ENCODE measurements around the gene NKAIN2. TPM values are rescaled to one million over a fixed set of nuclear protein-coding genes. Genes with fewer than 3 reads are reported as not detected.

Gene NKAIN2
- total RNA-seq, 1 experiment from 2014 or later = 2.7 TPM

DNA sequence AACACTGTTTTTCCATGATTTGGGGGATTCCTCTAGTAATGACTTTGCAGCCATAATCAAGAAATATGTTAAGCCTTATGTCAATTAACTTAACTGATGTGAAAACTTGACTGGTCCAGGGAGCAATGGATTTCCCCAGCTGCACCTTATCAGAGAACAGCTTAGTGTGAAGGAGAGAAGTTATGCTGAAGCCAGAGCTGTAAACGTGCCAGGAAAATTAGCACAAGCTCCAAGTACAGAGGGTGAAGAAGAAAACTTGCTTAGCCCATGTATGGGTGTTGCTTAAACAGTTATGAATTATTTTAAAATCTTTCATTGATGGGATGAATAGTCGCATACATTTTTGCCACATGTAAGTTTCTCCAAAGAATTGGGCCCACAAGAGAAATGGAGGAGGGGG lies 943.7 kb downstream of the NKAIN2 start:
- CTCF ChIA-PET = no interaction called here
- Mint-ChIP-seq H3K36me3 (ENCODE audit: insufficient read depth, unreplicated experiment) (no peaks in the 10 kb centered on the region), H3K27me3 (ENCODE audit: insufficient read depth, unreplicated experiment) (peaks cover 41% of the 10 kb centered on the region), H3K4me3 (ENCODE audit: unreplicated experiment) (no peak overlapping the region), H3K4me1 (ENCODE audit: insufficient read depth, unreplicated experiment) (peaks cover 20% of the 10 kb centered on the region), H3K9me3 (ENCODE audit: unreplicated experiment) (no peaks in the 10 kb centered on the region), H3K27ac (ENCODE audit: low read depth, unreplicated experiment) (no peak overlapping the region)
- POLR2A ChIA-PET = no interaction called here
- DNase-seq (ENCODE audit: unreplicated experiment) = no peak
- TF ChIP-seq CTCF (IDR thresholded peaks at IDR 0.05; ENCODE audit: unreplicated experiment) = no peak
- BruUV-seq (replicated peaks) = no TSS peak
- intact Hi-C loops (cut with micrococcal nuclease) = no loop called here

DNA sequence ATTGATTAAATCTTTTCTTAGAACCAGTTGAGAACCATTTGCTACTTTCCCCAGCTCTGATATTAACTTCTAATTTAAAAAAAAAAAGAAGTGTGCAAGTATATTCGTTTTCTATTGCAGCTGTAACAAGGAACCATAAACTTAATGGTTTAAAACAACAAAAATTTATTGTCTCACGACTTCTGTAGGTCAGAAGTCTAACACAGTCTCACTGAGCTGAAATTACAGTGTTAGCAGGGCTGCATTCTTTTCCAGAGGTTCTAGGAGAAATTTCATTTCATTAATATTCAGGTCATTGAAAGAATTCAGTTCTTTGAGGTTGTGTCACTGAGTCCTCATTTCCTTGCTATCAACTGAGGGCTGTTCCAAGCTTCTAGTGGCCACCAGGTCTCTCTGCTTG lies 945.1 kb downstream of the NKAIN2 start:
- no TSS peak for BruUV-seq (replicated peaks)

GRCh38 chr6:124753001-124753400 lies 949.3 kb downstream of the NKAIN2 start:
- ChIA-PET POLR2A (no interaction called here), CTCF (interaction anchor here (1.0 kb wide), 1 partner anchor 43 kb away, joined by 3 read pairs; no protein-coding TSS in a partner anchor)
- no TSS peak for BruUV-seq (replicated peaks)
- intact Hi-C loops (cut with micrococcal nuclease) = no loop called here
- Mint-ChIP-seq H3K27me3 (ENCODE audit: insufficient read depth, unreplicated experiment) (peaks cover 34% of the 10 kb centered on the region), H3K27ac (ENCODE audit: low read depth, unreplicated experiment) (no peak overlapping the region), H3K4me1 (ENCODE audit: insufficient read depth, unreplicated experiment) (no peaks in the 10 kb centered on the region), H3K36me3 (ENCODE audit: insufficient read depth, unreplicated experiment) (no peaks in the 10 kb centered on the region), H3K9me3 (ENCODE audit: unreplicated experiment) (no peaks in the 10 kb centered on the region), H3K4me3 (ENCODE audit: unreplicated experiment) (no peak overlapping the region)
- no peak for TF ChIP-seq CTCF (IDR thresholded peaks at IDR 0.05; ENCODE audit: unreplicated experiment)
- no peak for DNase-seq (ENCODE audit: unreplicated experiment)

More for the DNA sequence above, 945.1 kb downstream of the NKAIN2 start:
- intact Hi-C loops (cut with micrococcal nuclease) = no loop called here
- Mint-ChIP-seq H3K27me3 (ENCODE audit: insufficient read depth, unreplicated experiment) (peaks cover 46% of the 10 kb centered on the region), H3K36me3 (ENCODE audit: insufficient read depth, unreplicated experiment) (no peaks in the 10 kb centered on the region), H3K27ac (ENCODE audit: low read depth, unreplicated experiment) (no peak overlapping the region), H3K9me3 (ENCODE audit: unreplicated experiment) (no peaks in the 10 kb centered on the region), H3K4me3 (ENCODE audit: unreplicated experiment) (no peak overlapping the region), H3K4me1 (ENCODE audit: insufficient read depth, unreplicated experiment) (peaks cover 6% of the 10 kb centered on the region)
- CTCF ChIA-PET = interaction anchor here (1.0 kb wide), 1 partner anchor 9 kb away, joined by 3 read pairs; no protein-coding TSS in a partner anchor
- no peak for DNase-seq (ENCODE audit: unreplicated experiment)
- no peak for TF ChIP-seq CTCF (IDR thresholded peaks at IDR 0.05; ENCODE audit: unreplicated experiment)
- POLR2A ChIA-PET = no interaction called here

- Mint-ChIP-seq H3K36me3 (ENCODE audit: insufficient read depth, unreplicated experiment) (no peaks in the 10 kb centered on the region), H3K4me3 (ENCODE audit: unreplicated experiment) (no peak overlapping the region), H3K27ac (ENCODE audit: low read depth, unreplicated experiment) (no peak overlapping the region), H3K9me3 (ENCODE audit: unreplicated experiment) (no peaks in the 10 kb centered on the region), H3K27me3 (ENCODE audit: insufficient read depth, unreplicated experiment) (peaks cover 28% of the 10 kb centered on the region), H3K4me1 (ENCODE audit: insufficient read depth, unreplicated experiment) (no peaks in the 10 kb centered on the region)
- ChIA-PET CTCF (interaction anchor here (1.0 kb wide), 1 partner anchor 42 kb away, joined by 3 read pairs; no protein-coding TSS in a partner anchor), POLR2A (no interaction called here)
- intact Hi-C loops (cut with micrococcal nuclease) = no loop called here
- BruUV-seq (replicated peaks) = no TSS peak
- TF ChIP-seq CTCF (IDR thresholded peaks at IDR 0.05; ENCODE audit: unreplicated experiment) = no peak
- DNase-seq (ENCODE audit: unreplicated experiment) = no peak
These were observed 950.0 kb downstream of the NKAIN2 start for GRCh38 chr6:124753562-124754105.
